ENCODE data around the gene ADAM21.

- no peak for TF ChIP-seq CTCF (IDR thresholded peaks at IDR 0.05)
- no peak for TF ChIP-seq EZH2 (IDR thresholded peaks at IDR 0.05; ENCODE audit: borderline replicate concordance, insufficient read depth, low read depth, low read length, poor library complexity, severe bottlenecking)
These were observed 2.8 kb downstream of the ADAM21 start for GRCh38 chr14:70454731-70455130.
